ENCODE results near the gene PTPRK. TPM values are rescaled to one million over a fixed set of nuclear protein-coding genes. Genes with fewer than 3 reads are reported as not detected.

The PTPRK gene
- total and polyA plus RNA-seq, 2 of the 8 experiments (the other 6 are each of a cell fraction or from before 2014, with no cell fraction given) = 11.4 to 47.3 TPM

DNA sequence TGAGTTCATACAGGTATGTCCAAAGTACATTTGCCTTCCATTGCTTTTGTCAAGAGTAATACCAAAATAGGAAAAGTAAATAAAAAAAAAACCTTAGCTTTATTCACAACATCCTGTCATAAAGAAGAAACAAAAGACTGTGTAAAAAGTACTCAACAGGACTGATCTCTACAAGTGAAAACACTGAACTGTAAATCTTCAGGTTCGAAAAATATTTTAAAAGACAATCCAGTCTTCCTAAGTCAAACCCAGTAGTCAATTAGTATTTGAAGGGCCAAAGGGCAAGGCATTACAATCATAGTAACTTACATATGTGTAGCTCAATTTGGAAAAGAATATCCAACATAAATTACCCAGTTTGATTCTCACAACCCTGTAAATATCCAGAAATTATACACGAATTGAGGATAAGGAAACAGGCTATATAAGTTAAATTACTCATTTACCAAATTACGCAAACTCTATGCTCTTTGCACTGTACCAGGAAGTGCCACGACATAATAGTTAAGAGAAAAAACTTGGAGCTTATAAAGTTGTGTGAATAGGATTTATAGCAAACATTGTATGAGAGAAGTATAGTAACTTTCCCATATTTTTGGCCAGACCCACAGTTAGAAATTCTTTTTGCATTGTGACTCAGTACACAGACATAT is 21.2 kb downstream of the PTPRK start:
- CTCF ChIA-PET (ENCODE audit: partially characterized antibody) = interaction anchor here (1.1 to 1.5 kb wide), 2 partner anchors 13 to 14 kb away, joined by 4 to 5 read pairs; no protein-coding TSS in a partner anchor
- peak overlapping the region in 1 of 2 experiments; percentile 40; a peak in 2 of 4 replicates for H3K4me2 ChIP-seq (ENCODE audit: insufficient read depth in 1 of 2, low read depth in 2 of 2, low read length in 2 of 2)
- no peak for TF ChIP-seq E2F6 (IDR thresholded peaks at IDR 0.05)

More for the DNA sequence above, 21.2 kb downstream of the PTPRK start:
- no peak overlapping the region for H3K27ac ChIP-seq (ENCODE audit: low read depth, low read length)
- no peak overlapping the region for H2BK5ac ChIP-seq (ENCODE audit: low read depth, low read length)
- peak overlapping the region in 1 of 4 experiments; percentile 17; a peak in 1 of 8 replicates for H3K4me3 ChIP-seq (ENCODE audit: extremely low read depth in 1 of 4, insufficient read depth in 2 of 4, low read depth in 3 of 4, low read length in 4 of 4)
- H3K79me2 ChIP-seq (ENCODE audit: control insufficient read depth in 1 of 2, insufficient read depth in 2 of 2, low read length in 2 of 2) = peaks cover 5 to 73% of the 10 kb centered on the region in 2 experiments; a peak in 2 of 4 replicates
- FAIRE-seq = no peak
- no peak overlapping the region for H3K9ac ChIP-seq (replicated peaks in 1 of 4; ENCODE audit: extremely low read depth in 1 of 4, low read depth in 3 of 4, low read length in 3 of 4)
- H2BK12ac ChIP-seq (ENCODE audit: low read depth, low read length) = no peak overlapping the region
- no peak overlapping the region for H2BK15ac ChIP-seq (ENCODE audit: low read length)
- H3K23me2 ChIP-seq (ENCODE audit: low read depth, low read length) = no peaks in the 10 kb centered on the region
- H3K14ac ChIP-seq (ENCODE audit: insufficient read length) = no peak overlapping the region
- no peak overlapping the region for H4K8ac ChIP-seq (ENCODE audit: extremely low read depth, insufficient read depth, low read length)
- H3K4me1 ChIP-seq (replicated peaks in 1 of 4; ENCODE audit: control insufficient read depth in 3 of 4, insufficient read depth in 4 of 4, low read length in 3 of 4) = peaks cover 0 to 17% (median 7%) of the 10 kb centered on the region in 4 experiments; a peak in 3 of 7 replicates
- no peak overlapping the region for H2AFZ ChIP-seq (ENCODE audit: low read length)
- H2BK20ac ChIP-seq (ENCODE audit: low read length) = no peak overlapping the region
- no peaks in the 10 kb centered on the region; a peak in 1 of 8 replicates for H3K36me3 ChIP-seq (ENCODE audit: control insufficient read depth in 2 of 4, insufficient read depth in 4 of 4, low read length in 3 of 4)
- 46% methylated on average over 4 of the region's 4 CpGs; no CpG with 5 or more reads in 1 of the 2 experiments for WGBS, 2 experiments (ENCODE audit: extremely low coverage in 1 of 2, insufficient coverage in 1 of 2, insufficient read length in 1 of 2, insufficient replicate concordance in 2 of 2, low coverage in 1 of 2, low lambda C conversion rate in 2 of 2, missing lambda C conversion rate in 1 of 2)
- H2BK120ac ChIP-seq (replicated peaks; ENCODE audit: low read depth, low read length) = no peak overlapping the region
- H2AK5ac ChIP-seq (ENCODE audit: low read depth, low read length) = no peak overlapping the region
- no peak overlapping the region for H3K56ac ChIP-seq (replicated peaks; ENCODE audit: insufficient read length, low read depth, low read length)
- no peak overlapping the region for H3K4ac ChIP-seq (replicated peaks; ENCODE audit: insufficient read length, low read depth, low read length)
- H3K9me3 ChIP-seq (ENCODE audit: insufficient read depth in 2 of 2, low read depth in 1 of 2, low read length in 1 of 2) = no peaks in the 10 kb centered on the region
- H3K18ac ChIP-seq (ENCODE audit: extremely low read depth, low read length) = no peak overlapping the region
- no peak overlapping the region for H4K5ac ChIP-seq (ENCODE audit: insufficient read length, low read depth, low read length)
- peaks cover 2% of the 10 kb centered on the region; the same call in 1 of the 2 replicates for H3K79me1 ChIP-seq (ENCODE audit: low read depth, low read length)
- H4K91ac ChIP-seq (replicated peaks; ENCODE audit: insufficient read length, low read length) = no peak overlapping the region
- peaks cover 8 to 10% of the 10 kb centered on the region in 2 experiments for H4K20me1 ChIP-seq (replicated peaks in 1 of 2; ENCODE audit: control insufficient read depth in 1 of 2, insufficient read depth in 2 of 2, low read length in 2 of 2)
- POLR2A ChIA-PET (ENCODE audit: partially characterized antibody) = interaction anchor here (1.8 kb wide), 1 partner anchor 21 kb away, joined by 7 read pairs; the partner anchor contains the start of gene PTPRK
- H3K27me3 ChIP-seq (replicated peaks in 1 of 4; ENCODE audit: control insufficient read depth in 3 of 4, extremely low read depth in 1 of 4, insufficient read depth in 3 of 4, low read length in 3 of 4) = no peaks in the 10 kb centered on the region; a peak in 2 of 7 replicates
- no peak for DNase-seq (ENCODE audit: low read depth in 1 of 2, low spot score in 2 of 2)
- no peak overlapping the region for H3K23ac ChIP-seq (ENCODE audit: insufficient read length)
